GM21737 (cell line): ENCODE measurements around the gene KRTAP20-4.

ENCODE experiments used
- ATAC-seq: cut with Tn5 transposase; IDR thresholded peaks from one replicate; pipeline ENCODE4 v1.9.1; 2021; ENCODE audit warnings: mild to moderate bottlenecking, moderate library complexity; ENCODE audit not compliant: unreplicated experiment

KRTAP20-4 gene

GRCh38 chr21:30646904-30647414, 26.5 kb downstream of the KRTAP20-4 start:
- ATAC-seq: no peak

- no peak for ATAC-seq
Observed at GRCh38 chr21:30652891-30653290, 32.5 kb downstream of the KRTAP20-4 start.

GRCh38 chr21:30668776-30669175, 48.3 kb downstream of the KRTAP20-4 start:
- ATAC-seq: no peak
